ENCODE measurements around the gene BMPER.

Gene BMPER

DNA sequence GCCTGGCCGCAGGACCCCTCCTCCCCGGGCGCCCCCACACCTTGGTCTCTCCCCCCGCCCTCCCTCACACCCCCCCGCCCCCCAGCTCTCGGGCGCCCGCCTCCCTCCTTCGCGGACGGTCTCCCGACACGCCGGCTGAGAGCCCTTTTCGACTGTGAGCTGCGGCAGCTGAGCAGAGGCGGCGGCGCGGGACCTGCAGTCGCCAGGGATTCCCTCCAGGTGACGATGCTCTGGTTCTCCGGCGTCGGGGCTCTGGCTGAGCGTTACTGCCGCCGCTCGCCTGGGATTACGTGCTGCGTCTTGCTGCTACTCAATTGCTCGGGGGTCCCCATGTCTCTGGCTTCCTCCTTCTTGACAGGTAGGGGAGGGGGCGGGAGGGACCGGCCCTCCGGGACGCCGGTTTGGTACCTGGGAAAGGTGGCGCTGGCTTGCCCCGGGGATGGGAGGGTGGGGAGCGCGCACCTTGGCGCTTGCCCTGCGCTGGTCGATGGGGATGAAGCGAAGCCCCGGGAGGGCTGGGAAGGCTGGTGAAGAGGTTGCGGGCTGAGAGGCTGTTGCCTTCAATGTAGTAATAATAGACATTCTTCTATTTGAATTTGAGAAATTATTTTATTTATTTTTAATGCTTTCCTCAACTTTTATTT lies at the start of gene BMPER:
Gene BMPER, plus strand, starts transcription at position 151 of the 644 bp plus-strand sequence. Its CDS starts 75 bp downstream, at position 226.
- no peak for DNase-seq (ENCODE audit: low spot score)

DNA sequence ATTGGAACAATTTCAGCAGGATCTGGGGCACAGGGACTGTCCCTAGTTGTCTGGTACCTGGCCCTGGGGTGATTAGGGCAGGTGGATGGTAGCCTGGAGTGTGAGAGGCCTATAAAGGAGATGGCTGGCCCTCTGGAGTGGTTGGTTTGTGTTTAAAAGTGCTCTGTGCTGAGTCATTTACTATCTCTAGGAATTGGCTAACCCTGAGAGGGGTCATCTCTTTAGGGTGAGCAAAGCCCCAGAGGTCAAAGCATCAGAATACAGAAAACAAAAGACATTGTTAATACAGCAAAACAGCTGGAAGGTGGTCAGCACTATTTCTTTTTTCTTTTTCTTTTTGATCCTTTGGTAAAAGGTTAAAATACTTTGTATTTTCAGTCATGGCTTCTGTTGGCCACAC lies 43.4 kb upstream of the BMPER start:
- no peak for DNase-seq (ENCODE audit: low spot score)

DNA sequence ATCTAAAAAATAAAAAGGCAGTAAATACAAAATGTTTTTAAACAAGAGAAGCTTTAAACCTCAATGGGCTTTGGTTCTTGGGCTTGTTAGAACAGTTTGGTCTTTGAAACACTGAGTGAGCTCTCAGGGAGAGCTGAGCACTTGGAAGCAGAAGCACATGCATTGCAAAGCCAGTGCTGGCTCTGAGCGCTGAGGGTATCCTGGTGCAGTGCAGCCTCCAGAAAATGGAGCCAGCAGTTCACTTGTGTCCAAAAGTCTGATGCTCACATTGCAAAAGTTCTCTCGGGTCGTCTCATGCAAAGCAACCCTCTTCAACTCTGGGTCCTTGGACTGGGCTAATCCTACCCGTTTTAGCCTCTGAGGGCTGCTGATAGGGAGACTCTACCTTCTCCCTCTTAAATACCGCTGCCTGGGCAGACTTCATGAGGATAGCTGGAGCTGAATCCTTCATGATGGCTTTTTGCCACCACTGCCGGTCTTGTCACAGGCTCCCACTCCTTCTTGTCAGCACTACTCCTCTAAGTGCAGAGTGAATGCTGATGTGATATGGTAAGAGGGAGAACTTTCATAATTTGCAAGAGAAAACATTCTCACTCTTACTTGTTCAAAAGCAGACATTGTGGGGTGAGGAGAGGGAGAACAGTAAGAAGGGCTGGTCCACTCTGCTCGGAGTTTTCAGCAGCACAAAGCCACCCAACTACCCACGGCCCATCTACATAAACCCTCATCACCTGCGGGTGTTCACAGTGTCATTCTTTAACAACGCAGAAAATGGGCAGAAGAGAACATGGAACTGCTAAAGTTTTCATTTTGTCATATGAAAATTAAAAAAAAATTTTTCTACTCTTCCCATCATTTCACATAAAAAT lies 42.2 kb upstream of the BMPER start:
- DNase-seq (ENCODE audit: low spot score) = no peak

DNA sequence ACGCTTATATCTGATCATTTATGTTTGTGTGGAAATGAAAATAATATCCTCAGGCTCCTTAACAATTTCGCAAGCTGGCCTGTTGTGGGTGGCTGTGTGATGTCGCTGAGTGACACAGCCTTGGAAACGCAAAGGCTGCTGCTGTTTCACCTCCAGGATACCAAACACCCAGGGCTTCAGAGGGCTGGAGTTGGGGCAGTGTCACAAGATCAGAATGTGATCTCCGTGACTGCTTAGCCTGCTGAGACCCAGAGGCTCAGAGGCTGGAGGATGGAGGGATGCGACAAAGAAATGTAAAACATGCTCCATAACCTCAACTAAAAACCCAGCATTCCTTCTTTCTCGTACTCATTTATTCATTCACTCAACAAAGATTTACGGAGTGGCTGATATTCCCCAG lies 37.2 kb upstream of the BMPER start:
- no peak for DNase-seq (ENCODE audit: low spot score)

DNA sequence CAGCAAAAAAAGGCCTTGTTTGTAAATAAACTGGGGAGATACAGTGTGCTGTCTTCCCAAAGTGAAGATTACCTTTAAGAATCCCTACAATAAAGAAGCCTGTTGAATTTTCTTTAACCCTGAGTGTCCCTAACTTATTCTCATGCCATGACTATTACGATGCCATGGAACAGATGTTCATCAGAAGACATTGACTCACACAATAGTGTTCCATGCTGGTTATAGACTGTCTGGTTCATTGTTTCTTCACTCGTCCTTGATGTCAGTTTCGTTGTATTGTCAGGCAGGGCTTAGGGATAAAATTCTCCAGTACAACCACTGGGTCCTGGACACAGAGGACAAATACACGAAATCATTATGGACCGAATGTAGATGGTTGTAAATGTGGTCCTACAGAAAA lies 36.2 kb upstream of the BMPER start:
- DNase-seq (ENCODE audit: low spot score) = no peak

DNA sequence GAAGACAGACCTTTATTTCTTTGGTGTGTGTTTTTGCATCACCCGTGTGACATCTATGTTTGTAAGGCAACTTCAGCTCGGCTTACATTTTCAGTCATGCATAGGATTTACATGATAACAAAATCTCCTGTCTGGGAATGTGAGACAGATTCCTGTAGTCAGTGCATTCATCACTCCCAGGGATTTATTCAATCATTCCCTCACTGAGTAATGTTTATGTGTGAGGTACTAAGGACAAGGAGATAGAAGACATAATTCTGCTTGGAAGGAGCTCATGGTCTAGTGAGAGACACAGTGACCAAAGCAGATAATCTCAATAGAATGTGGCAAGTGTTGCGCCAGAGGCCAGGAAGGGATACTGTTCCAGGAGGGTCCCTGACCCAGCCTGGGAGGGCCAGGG lies 35.2 kb upstream of the BMPER start:
- DNase-seq (ENCODE audit: low spot score) = no peak

DNA sequence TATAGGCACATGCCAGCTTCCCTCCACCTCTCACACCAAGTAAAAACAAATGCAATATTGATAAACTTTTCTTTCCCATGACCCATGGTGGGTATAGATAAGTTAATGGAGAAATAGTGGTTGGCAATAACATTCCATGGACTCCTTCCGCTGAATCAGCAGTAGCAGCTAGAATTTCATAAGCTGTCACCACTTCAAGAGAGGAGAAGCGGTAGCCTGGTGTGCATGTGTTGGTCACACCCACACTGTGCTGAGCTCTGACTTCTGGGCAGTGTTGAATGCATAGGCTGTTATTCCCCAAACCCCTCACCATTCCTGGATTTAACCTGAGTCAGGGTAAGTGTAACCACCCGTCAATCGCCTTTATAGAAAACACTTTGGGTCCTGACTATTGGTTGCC lies 32.5 kb upstream of the BMPER start:
- no peak for DNase-seq (ENCODE audit: low spot score)

DNA sequence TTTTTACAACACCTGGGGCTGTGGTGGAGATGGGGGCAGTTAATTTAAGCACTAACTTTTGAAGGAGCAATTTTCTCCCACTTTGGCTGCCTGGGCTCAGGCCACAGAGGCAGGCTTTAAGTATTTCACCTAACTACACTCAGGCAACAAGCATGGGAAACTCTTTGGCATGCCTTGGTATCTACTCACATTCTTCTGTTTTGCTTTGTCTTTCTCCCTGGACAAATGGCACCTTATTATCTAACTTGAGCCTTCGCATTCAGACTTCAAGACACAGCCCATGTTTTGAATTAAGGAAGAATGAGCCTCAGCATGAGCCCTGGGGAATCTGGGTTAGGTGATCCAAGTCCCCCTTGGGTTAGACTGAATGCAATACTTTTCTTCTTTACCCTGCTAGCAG lies 31.8 kb upstream of the BMPER start:
- no peak for DNase-seq (ENCODE audit: low spot score)

DNA sequence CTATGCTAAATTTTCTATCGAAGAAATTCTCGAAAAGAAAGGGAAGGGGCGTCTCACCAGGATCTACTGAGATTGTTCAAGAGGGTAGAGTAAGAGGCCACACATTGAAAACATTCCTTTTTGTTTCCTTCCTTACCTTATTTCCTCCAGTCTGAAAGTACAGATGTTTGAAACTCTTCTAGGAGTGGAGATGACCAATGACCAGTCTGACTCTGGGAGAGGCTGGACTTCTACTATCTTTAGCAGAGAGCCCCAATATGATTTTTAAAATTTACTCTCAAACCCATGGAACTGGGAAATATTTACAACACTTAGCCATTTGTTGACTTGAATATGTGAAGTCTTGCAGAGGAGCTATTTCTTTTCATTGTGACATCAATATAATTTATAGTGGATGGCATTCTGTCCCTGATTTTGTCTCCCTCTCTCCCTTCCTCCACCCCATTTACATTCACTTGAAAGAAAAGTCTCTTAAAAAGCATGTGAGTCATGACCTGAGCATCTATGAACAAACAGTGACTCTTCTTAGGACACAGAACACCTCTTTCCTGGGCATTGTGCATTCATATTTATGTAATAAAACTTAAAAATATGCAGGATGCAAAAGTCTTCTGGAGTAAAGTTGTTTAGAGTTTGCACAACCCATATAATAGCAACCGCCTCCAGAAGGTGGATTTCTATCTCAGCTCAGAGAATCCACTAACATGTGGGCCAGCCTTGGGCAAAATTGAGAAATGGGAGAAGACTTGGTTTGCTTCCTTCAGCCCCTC lies 31.2 kb upstream of the BMPER start:
- no peak for DNase-seq (ENCODE audit: low spot score)

DNA sequence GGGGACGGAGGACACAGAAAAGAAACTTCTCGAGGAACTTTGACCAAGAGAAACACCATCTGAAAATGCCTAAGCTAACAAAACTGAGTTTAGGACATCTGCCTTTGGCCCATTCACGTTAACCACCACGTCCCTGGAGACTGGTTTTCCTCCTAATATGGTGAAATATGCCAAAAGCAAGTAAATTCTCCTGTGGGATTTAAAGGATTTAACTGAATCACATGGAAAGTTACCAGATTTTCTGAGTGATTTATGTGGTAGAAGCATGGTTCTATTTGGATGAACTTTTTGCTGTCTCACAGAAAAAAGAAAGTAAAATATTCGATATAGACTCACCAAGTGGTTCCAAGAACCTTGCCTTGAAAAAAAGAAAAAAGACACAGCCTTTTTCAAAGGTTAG lies 30.4 kb upstream of the BMPER start:
- DNase-seq (ENCODE audit: low spot score) = no peak

DNA sequence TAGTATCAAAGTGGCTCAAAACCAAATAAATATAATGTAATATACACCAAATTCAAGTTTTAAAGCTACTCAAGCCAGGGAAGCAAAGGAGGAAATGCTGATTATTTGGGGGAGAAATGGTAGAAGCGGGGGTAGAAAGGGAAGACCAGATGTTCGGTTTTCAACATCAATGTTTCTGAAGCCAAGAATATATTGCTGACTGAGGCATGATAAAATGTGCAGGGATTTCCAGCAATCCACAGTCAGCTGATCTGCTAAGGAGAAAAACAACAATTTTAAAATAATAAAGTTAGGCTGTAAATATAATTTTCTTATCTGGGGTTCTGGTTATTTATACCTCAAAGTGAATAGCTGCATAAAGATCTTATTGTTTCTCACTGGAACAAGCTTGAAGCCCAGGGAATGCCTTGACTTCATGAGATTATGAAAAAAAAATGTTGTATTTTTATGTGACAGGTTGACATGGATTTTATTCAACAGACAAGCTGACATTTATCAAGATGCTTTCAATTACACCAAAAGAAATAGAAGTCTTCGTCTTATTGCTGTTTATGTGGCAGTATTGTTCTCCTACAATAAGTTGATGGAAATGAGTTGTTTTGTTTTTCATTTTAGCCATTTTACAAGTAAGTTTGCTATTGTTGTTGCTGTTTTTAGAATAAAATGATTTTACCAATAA lies 28.6 kb upstream of the BMPER start:
- no peak for DNase-seq (ENCODE audit: low spot score)

DNA sequence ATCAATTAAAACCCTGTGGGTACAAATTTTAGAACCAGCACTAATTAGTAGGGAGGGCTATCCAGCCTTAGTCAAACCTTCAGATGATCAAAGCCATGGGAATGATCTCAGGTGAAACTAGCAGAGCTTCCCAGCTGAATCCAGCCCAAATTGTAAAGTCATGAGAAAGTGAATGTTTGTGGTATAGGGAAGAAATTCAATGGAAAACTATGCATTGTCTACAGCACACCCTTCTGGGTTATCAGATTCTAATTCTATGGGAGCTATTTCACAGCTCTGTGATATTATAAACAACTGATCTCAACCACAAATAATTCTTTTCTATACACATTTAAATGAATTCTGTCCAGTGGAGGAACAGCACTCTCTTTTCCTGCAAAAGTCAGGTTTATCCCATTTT lies 24.6 kb upstream of the BMPER start:
- DNase-seq (ENCODE audit: low spot score) = no peak

DNA sequence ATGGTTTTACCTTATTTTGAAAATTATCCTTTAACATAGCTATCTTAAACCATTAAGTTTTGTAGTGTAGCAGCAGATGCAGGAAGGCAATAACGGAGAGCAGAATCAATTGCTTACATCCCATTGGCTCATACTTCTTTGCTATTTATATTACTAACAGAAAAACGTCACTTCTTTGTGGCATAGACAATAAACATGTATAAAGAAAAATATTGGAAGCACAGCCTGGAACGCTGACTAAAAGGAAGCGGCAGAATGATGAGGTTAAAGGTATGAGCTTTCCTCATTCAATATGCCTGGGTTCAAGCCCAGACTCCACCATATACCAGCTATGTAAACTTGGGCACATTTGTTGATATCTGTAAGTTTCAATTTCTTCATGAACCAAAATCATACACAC lies 24.0 kb upstream of the BMPER start:
- DNase-seq (ENCODE audit: low spot score) = no peak

DNA sequence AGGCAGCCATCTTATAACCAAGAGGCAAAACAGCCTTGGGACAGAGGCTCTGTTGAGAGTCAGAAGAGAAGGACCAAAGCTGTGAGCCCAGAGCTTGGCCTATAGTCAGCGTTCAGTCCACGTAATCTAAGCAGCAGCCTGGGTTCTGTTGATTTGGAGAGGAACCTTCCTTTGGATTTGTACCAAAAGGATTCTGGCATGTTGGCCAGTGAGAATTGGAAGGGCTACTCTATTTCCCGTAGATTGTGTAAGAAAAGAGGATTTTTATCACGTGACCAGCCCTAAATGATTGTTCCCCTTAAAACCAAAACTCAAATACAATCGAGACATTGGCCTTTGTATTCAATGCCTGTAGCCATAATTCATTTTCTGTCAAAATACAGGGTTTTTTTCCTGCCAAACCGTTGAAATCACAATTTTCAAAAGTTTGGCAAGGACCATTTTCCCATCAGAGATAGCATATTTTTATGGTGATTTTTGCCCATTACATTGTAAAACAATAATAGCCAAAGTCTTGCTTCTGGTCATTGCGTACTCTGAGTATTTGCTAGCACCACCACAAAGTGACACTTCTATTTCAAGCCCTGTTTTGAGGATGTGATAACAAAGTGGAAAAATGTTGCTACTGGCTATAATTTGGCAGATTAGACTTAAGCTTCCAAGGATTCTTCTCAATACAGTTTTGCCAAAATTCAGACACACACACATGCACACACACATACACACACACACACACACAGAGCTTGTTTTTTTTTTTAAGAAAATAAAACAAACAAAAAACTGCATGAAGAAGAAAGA lies 23.1 kb upstream of the BMPER start:
- DNase-seq (ENCODE audit: low spot score) = no peak

DNA sequence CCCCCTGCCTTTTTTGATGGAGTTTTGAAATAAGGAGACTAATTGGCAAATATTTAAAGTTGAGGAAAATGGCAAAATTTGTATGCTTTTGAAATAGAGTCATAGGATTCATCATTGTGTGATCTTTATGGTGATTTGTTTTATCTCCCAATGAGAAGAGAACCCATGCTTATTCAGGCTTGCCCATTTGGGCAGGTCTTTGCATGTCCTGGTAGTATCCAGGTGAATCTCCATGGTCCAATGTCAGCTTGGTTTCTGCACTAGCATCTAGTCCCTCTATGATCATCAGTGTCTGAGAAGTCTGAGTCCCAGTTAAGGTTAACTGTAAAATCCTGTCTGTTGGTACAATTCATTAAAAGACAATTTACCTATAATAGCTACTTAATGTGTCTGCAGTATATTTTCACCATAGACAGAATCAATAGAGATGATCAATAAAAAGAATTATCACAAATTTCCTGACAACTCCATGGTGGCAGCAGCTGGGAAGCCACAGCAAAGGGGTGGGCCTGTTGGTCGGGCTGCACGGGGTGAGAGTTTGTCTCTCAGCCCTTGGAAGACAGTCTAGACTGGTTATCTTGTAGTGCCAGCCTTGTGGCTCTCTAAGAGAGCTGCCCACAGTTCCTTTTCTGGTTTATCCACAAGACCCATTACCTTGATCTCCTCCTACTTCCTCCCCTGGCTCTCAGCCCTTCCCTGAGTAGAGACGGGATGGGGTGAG lies 22.2 kb upstream of the BMPER start:
- no peak for DNase-seq (ENCODE audit: low spot score)

DNA sequence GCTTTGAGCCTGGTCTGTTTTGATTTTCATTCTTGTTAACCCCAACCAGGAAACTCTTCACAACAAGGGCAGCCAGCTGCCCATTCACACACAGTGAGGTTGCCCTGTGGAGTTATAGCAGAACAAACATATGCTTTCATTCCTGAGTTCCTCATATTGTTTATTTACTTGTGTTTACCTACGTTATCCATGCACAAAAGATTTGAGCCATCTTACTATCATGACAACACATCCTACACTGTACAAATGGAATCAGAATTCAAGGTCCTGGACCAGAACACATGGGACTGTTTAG lies 21.7 kb upstream of the BMPER start:
- no peak for DNase-seq (ENCODE audit: low spot score)

DNA sequence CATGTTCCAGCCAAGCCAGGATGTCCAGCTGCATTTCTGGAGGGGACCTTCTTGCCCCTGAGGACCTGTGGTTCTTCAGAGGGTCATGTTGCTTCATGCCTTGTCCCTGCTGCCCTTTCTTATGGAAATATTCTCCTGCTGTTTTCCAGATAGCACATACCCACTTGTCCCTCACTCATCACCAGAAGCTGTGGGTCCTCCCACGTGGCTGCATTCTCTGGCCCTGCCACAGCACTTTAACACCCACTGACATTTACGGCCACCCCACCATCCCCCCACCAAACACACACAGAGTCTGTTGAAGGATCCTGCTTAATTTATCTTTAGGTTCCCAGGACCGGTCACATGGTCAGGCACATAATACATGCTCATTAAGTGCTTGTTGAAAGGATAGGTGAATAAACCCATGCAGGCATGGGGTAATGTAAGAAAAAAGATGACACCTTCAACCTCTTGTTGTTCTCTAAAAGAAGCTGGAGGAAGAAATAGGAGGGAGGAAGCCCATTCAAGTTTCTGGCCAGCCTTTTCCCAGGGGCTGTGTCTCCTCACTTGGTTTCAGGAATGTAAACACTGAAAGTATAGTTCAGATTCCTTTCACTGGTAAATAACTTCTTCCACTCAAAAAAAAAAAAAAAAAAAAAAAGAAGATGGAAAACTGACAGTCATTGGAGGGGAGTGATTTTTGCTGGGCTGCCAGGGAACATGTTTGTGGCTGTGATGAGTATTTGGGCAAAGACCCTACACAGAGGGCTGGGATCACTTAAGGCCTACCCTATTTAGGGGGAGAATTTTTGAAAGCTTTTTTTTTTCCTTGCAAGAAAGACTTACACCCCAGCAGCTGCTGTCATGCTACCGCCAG lies 19.8 kb upstream of the BMPER start:
- no peak for DNase-seq (ENCODE audit: low spot score)

DNA sequence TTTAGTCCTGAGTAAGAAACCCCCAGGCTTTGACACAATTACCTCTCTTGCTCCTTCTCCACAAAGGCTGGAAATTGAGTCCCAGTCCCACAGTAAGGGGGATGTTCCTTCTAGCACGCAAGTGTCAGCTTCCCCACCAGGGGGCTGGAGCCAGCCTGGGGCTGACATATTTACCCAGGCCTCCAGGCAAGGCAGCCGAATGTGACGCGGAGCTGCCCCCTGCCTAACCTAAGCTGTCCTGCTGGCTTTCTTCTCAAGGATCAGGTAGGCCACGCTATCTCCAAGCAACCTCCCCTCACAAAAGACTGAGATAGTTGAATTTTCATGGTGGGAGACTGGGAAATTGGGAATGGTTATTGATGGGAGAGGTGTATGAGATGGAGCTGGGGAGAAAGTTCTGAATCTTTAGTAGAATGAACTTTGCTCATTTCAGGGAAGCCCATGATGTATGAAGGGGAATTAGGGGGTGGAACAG lies 19.2 kb upstream of the BMPER start:
- DNase-seq (ENCODE audit: low spot score) = no peak

DNA sequence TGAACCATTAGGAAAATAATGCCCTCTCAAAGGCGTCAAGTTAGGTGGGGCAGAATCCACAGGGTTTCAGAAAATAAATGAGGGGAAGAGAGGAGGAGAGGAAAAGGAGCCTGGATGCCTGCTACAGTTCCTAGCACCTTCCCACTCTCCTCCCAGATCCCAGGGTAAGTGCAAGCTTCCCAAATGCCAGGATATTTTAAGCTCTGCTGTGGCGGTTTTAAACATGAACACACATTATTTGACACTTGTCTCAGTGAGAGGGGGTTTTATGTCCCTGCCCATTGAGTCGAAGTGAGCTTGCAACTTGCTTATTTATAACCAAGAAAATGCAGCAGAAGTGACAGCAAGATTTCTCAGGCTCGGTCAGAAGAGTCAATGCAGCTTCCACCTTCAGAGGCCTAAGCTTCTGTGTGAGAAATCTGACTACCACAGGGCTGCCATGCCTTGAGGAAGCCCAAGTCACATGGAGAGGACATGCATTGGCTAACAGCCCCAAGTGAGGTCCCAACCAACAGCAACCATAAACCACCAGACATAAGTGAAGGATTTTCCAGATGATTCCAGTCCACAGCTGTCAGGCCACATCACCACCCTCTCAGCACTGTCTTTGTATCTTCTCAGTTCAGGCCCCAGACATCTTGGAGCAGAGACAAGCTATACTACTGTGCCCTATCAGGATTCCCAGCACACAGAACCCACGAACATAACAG lies 17.9 kb upstream of the BMPER start:
- DNase-seq (ENCODE audit: low spot score) = no peak

Measured in CD4-positive, alpha-beta T cell treated with Interleukin-6 at 100 ng/mL for 8 hours (primary cell).